H9 (cell line): ENCODE results near the gene ARHGEF12. TPM values are rescaled to one million over a fixed set of nuclear protein-coding genes. Genes with fewer than 3 reads are reported as not detected.

Experiments used
- DNase-seq: peaks from one replicate; pipeline ENCODE4 v3.0.0-alpha.2; 2017
- H2AFZ ChIP-seq: one replicate; pipeline ENCODE4 v1.6.1; 2013; ENCODE audit warnings: mild to moderate bottlenecking, low read length, control low read depth, moderate library complexity
- H2AK5ac ChIP-seq: 2 replicates; pipeline ENCODE4 v1.6.1; 2013; ENCODE audit warnings: low read length, control low read depth, mixed read lengths; ENCODE audit not compliant: insufficient read length
- H2BK120ac ChIP-seq: one replicate; pipeline ENCODE4 v1.6.1; 2013; ENCODE audit warnings: low read depth, mild to moderate bottlenecking, low read length, control low read depth, inconsistent platforms; ENCODE audit not compliant: poor library complexity, severe bottlenecking
- H2BK12ac ChIP-seq: 2 replicates; pipeline ENCODE4 v1.6.1; 2013; ENCODE audit warnings: low read length, control low read depth, mixed read lengths, low read depth; ENCODE audit not compliant: insufficient read length
- H2BK15ac ChIP-seq: 2 replicates; pipeline ENCODE4 v1.6.1; 2013; ENCODE audit warnings: low read depth, low read length, control low read depth
- H2BK20ac ChIP-seq: one replicate; pipeline ENCODE4 v1.6.1; 2013; ENCODE audit warnings: low read depth, mild to moderate bottlenecking, low read length, control low read depth, inconsistent platforms; ENCODE audit not compliant: poor library complexity, severe bottlenecking
- H2BK5ac ChIP-seq: 2 replicates; pipeline ENCODE4 v1.6.1; 2013; ENCODE audit warnings: low read length, control low read depth, mixed read lengths; ENCODE audit not compliant: insufficient read length
- H3K14ac ChIP-seq: 2 replicates; pipeline ENCODE4 v1.6.1; 2013; ENCODE audit warnings: low read length, control low read depth; ENCODE audit not compliant: insufficient read depth
- H3K18ac ChIP-seq: 2 replicates; pipeline ENCODE4 v1.6.1; 2013; ENCODE audit warnings: low read depth, mild to moderate bottlenecking, mixed read lengths, low read length, control low read depth; ENCODE audit not compliant: insufficient read length
- H3K23ac ChIP-seq: 2 replicates; pipeline ENCODE4 v1.6.1; 2013; ENCODE audit warnings: low read length, control low read depth, mixed read lengths, low read depth; ENCODE audit not compliant: insufficient read length
- H3K23me2 ChIP-seq: 2 replicates; pipeline ENCODE4 v1.6.1; 2013; ENCODE audit warnings: low read depth, mild to moderate bottlenecking, mixed read lengths, low read length, control low read depth; ENCODE audit not compliant: insufficient read length, poor library complexity, severe bottlenecking
- H3K27ac ChIP-seq: 2 replicates; pipeline ENCODE4 v1.5.1; 2013; ENCODE audit warnings: low read length, control low read depth, mixed read lengths, low read depth; ENCODE audit not compliant: insufficient read length
- H3K27me3 ChIP-seq: 2 replicates; pipeline ENCODE4 v1.6.1; 2013; ENCODE audit warnings: low read length, control low read depth, inconsistent platforms; ENCODE audit not compliant: insufficient read depth
- H3K4ac ChIP-seq: 2 replicates; pipeline ENCODE4 v1.6.1; 2013; ENCODE audit warnings: low read depth, mild to moderate bottlenecking, control low read depth, inconsistent platforms, low read length, moderate library complexity
- H3K4me1 ChIP-seq: 2 replicates; pipeline ENCODE4 v1.6.1; 2013; ENCODE audit warnings: low read length, control low read depth, inconsistent platforms; ENCODE audit not compliant: insufficient read depth
- H3K4me2 ChIP-seq: 2 replicates; pipeline ENCODE4 v1.6.1; 2013; ENCODE audit warnings: low read length, control low read depth, mixed read lengths; ENCODE audit not compliant: insufficient read length, insufficient read depth
- H3K56ac ChIP-seq: 2 replicates; pipeline ENCODE4 v1.6.1; 2013; ENCODE audit warnings: low read depth, mild to moderate bottlenecking, mixed read lengths, low read length, control low read depth; ENCODE audit not compliant: insufficient read length
- H3K79me1 ChIP-seq: 2 replicates; pipeline ENCODE4 v1.6.1; 2013; ENCODE audit warnings: low read depth, mild to moderate bottlenecking, moderate library complexity, low read length, control low read depth, inconsistent platforms; ENCODE audit not compliant: insufficient read depth, poor library complexity, severe bottlenecking
- H3K79me2 ChIP-seq: 2 replicates; pipeline ENCODE4 v1.6.1; 2013; ENCODE audit warnings: low read length, control low read depth, inconsistent platforms; ENCODE audit not compliant: insufficient read depth
- H3K9ac ChIP-seq: 2 replicates; pipeline ENCODE4 v1.6.1; 2013; ENCODE audit warnings: low read length, control low read depth, mixed read lengths; ENCODE audit not compliant: insufficient read length; ENCODE audit errors: extremely low read depth
- H3K9me3 ChIP-seq: one replicate; pipeline ENCODE4 v1.6.1; 2013; ENCODE audit warnings: low read depth, low read length, inconsistent platforms; ENCODE audit not compliant: control insufficient read depth
- H3T11ph ChIP-seq: one replicate; pipeline ENCODE4 v1.6.1; 2013; ENCODE audit warnings: mild to moderate bottlenecking, low read length, control low read depth, inconsistent platforms
- H4K20me1 ChIP-seq: one replicate; pipeline ENCODE4 v1.6.1; 2013; ENCODE audit not compliant: control insufficient read depth, insufficient read length, insufficient read depth
- H4K5ac ChIP-seq: 2 replicates; pipeline ENCODE4 v1.6.1; 2013; ENCODE audit warnings: low read depth, mild to moderate bottlenecking, mixed read lengths, low read length, control low read depth; ENCODE audit not compliant: insufficient read length
- H4K8ac ChIP-seq: replicated peaks from 2 replicates; pipeline ENCODE4 v1.6.1; 2013; ENCODE audit warnings: low read length, control low read depth, mixed read lengths, low read depth; ENCODE audit not compliant: insufficient read length
- H4K91ac ChIP-seq: 2 replicates; pipeline ENCODE4 v1.6.1; 2013; ENCODE audit warnings: low read depth, mild to moderate bottlenecking, moderate library complexity, mixed read lengths, low read length, control low read depth; ENCODE audit not compliant: insufficient read length
- H3K27ac Mint-ChIP-seq, 3 experiments: 2 replicates in 2 of 3; 3 replicates in 1 of 3; pipeline ENCODE4 v1.8.0; 2020 to 2021; ENCODE audit warnings: mixed read lengths in 3 of 3, mild to moderate bottlenecking in 1 of 3, moderate library complexity in 1 of 3
- H3K27me3 Mint-ChIP-seq: 2 replicates; pipeline ENCODE4 v1.8.0; 2021; ENCODE audit warnings: low read depth, mild to moderate bottlenecking, moderate library complexity, mixed read lengths
- H3K36me3 Mint-ChIP-seq, 3 experiments: 2 replicates in 2 of 3; 3 replicates in 1 of 3; pipeline ENCODE4 v1.8.0; 2020 to 2021; ENCODE audit warnings: low read depth in 3 of 3, mixed read lengths in 3 of 3; ENCODE audit not compliant: insufficient read depth in 1 of 3
- H3K4me1 Mint-ChIP-seq, 2 experiments: 2 replicates each; pipeline ENCODE4 v1.8.0; 2020; ENCODE audit warnings: mixed read lengths in 2 of 2
- H3K4me3 Mint-ChIP-seq, 2 experiments: 2 replicates in 1 of 2; 3 replicates in 1 of 2; pipeline ENCODE4 v1.8.0; 2020 to 2021; ENCODE audit warnings: mild to moderate bottlenecking in 2 of 2, mixed read lengths in 2 of 2, moderate library complexity in 1 of 2
- H3K9me3 Mint-ChIP-seq, 2 experiments: 2 replicates in 1 of 2; 3 replicates in 1 of 2; pipeline ENCODE4 v1.8.0; 2020; ENCODE audit warnings: mild to moderate bottlenecking in 2 of 2, mixed read lengths in 2 of 2, moderate library complexity in 1 of 2
- WGBS: extraction: QIAGEN DNeasy Blood & Tissue Kit; methylation state at CpG from one replicate; pipeline ENCODE4 v1.1.7; 2013; ENCODE audit warnings: missing lambda C conversion rate, low lambda C conversion rate, mixed read lengths; ENCODE audit not compliant: insufficient read length; ENCODE audit errors: extremely low coverage; 5-methylcytosine and 5-hydroxymethylcytosine counted together
- total RNA-seq: library from RNA; stranded (reverse); gene quantifications from 2 replicates; pipeline ENCODE4 v1.2.1, GENCODE V29; 2021
- TF ChIP-seq, protein P1 (sequence below): fragments of 200-600 bp; sonication (generic); conservative IDR thresholded peaks from 3 replicates; pipeline ENCODE4 v1.8.0; 2021; ENCODE audit warnings: antibody characterized with exemption, mild to moderate bottlenecking

Gene ARHGEF12
- total RNA-seq, 1 experiment from 2014 or later, result 27.0 TPM

DNA sequence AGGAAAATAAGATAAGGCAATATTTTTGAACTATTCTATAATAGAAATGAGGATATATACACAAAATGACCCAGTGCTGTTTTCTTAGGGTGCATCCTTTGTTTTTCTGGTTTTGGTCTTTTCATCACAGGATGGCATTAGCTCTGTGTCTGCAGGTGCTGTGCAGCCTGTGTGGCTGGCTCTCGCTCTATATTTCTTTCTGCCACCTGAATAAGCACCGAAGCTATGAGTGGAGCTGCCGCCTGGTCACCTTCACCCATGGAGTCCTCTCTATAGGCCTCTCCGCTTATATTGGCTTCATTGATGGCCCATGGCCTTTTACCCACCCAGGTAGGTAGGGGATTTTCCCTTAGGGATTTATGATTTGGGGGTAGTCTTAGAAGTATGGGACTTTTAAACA lies 8.9 kb upstream of the ARHGEF12 start:
- DNase-seq, result no peak
- Histone ChIP-seq H2AFZ (no peak overlapping the region), H3K18ac (no peak overlapping the region), H3K9me3 (no peaks in the 10 kb centered on the region), H3T11ph (no peak overlapping the region), H4K8ac (no peak overlapping the region), H4K5ac (no peak overlapping the region), H3K23ac (no peak overlapping the region), H4K91ac (no peak overlapping the region), H2BK20ac (no peak overlapping the region), H3K27ac (no peak overlapping the region), H3K79me1 (no peaks in the 10 kb centered on the region), H2BK15ac (no peak overlapping the region), H3K4me2 (no peak overlapping the region), H3K4me1 (0 out of 2 replicates have a peak, but pooled peaks cover 2% of the 10 kb centered on the region), H3K23me2 (peaks cover 4% of the 10 kb centered on the region), H3K56ac (no peak overlapping the region), H2BK5ac (no peak overlapping the region), H4K20me1 (no peaks in the 10 kb centered on the region), H3K79me2 (no peaks in the 10 kb centered on the region), H2BK12ac (no peak overlapping the region), H2AK5ac (no peak overlapping the region), H3K14ac (no peak overlapping the region), H3K9ac (no peak overlapping the region), H3K4ac (no peak overlapping the region), H3K27me3 (no peaks in the 10 kb centered on the region), H2BK120ac (no peak overlapping the region)
- Mint-ChIP-seq H3K9me3 (no peaks in the 10 kb centered on the region), H3K4me1 (peaks cover 14 to 15% of the 10 kb centered on the region in 2 experiments), H3K27me3 (peaks cover 5% of the 10 kb centered on the region), H3K27ac (no peak overlapping the region), H3K36me3 (peaks cover 9 to 22% (median 17%) of the 10 kb centered on the region in 3 experiments; a peak in 6 of 7 replicates), H3K4me3 (no peak overlapping the region)
- TF ChIP-seq, protein P1, sequence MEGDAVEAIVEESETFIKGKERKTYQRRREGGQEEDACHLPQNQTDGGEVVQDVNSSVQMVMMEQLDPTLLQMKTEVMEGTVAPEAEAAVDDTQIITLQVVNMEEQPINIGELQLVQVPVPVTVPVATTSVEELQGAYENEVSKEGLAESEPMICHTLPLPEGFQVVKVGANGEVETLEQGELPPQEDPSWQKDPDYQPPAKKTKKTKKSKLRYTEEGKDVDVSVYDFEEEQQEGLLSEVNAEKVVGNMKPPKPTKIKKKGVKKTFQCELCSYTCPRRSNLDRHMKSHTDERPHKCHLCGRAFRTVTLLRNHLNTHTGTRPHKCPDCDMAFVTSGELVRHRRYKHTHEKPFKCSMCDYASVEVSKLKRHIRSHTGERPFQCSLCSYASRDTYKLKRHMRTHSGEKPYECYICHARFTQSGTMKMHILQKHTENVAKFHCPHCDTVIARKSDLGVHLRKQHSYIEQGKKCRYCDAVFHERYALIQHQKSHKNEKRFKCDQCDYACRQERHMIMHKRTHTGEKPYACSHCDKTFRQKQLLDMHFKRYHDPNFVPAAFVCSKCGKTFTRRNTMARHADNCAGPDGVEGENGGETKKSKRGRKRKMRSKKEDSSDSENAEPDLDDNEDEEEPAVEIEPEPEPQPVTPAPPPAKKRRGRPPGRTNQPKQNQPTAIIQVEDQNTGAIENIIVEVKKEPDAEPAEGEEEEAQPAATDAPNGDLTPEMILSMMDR, result no peak
- WGBS, result no CpG with 5 or more reads among the region's 4 CpGs
